HG03108 (cell line): Measurements from ENCODE around the gene MAP9.
"Not testable (repeated sequence)": the region's sequence is repeated elsewhere in the genome, so short reads cannot be mapped to it uniquely, and the experiment has no call there.

Source experiments
- ATAC-seq: cut with Tn5 transposase; IDR thresholded peaks from one replicate; pipeline ENCODE4 v1.9.1; 2021; ENCODE audit warnings: moderate library complexity; ENCODE audit not compliant: unreplicated experiment

MAP9 gene

GRCh38 chr4:155353923-155354540, 22.7 kb downstream of the MAP9 start:
- ATAC-seq, result peak; percentile 92

GRCh38 chr4:155342142-155342541, 34.6 kb downstream of the MAP9 start:
- no peak for ATAC-seq

GRCh38 chr4:155339999-155340398, 36.8 kb downstream of the MAP9 start:
- ATAC-seq, result no peak

GRCh38 chr4:155339588-155339987, 37.2 kb downstream of the MAP9 start:
- ATAC-seq, result no peak

- no peak for ATAC-seq
Measured at GRCh38 chr4:155338196-155338595, 38.6 kb downstream of the MAP9 start.

GRCh38 chr4:155336242-155336641, 40.5 kb downstream of the MAP9 start:
- ATAC-seq, result no peak

- ATAC-seq, result no peak
Measured at GRCh38 chr4:155331478-155331877, 45.3 kb downstream of the MAP9 start.

GRCh38 chr4:155322782-155323181, 54.0 kb downstream of the MAP9 start:
- no peak for ATAC-seq

- ATAC-seq, result no peak
Measured at GRCh38 chr4:155321006-155321405, 55.8 kb downstream of the MAP9 start.

- no peak for ATAC-seq
Measured at GRCh38 chr4:155319516-155319915, 57.2 kb downstream of the MAP9 start.

GRCh38 chr4:155312027-155312426, 64.7 kb downstream of the MAP9 start:
- not testable (repeated sequence) for ATAC-seq

- ATAC-seq, result no peak
Measured at GRCh38 chr4:155307731-155308277, 69.0 kb downstream of the MAP9 start.

GRCh38 chr4:155305619-155306018, 71.1 kb downstream of the MAP9 start:
- no peak for ATAC-seq

- no peak for ATAC-seq
Measured at GRCh38 chr4:155304375-155304774, 72.4 kb downstream of the MAP9 start.

- ATAC-seq, result no peak
Measured at GRCh38 chr4:155299103-155299502, 77.7 kb downstream of the MAP9 start.
